ENCODE measurements around the gene LTBP2. TPM values are rescaled to one million over a fixed set of nuclear protein-coding genes. Genes with fewer than 3 reads are reported as not detected.
"Not testable (repeated sequence)": the region's sequence is repeated elsewhere in the genome, so short reads cannot be mapped to it uniquely, and the experiment has no call there.

The LTBP2 gene
- total and polyA plus RNA-seq, 8 donors, result 2.9 to 36.2 (median 7.9) TPM

- intact Hi-C loops (cut with DNase I; ENCODE audit: low total_unique reads), result no loop called here
- TF ChIP-seq POLR2AphosphoS5 (IDR thresholded peaks at IDR 0.05) (no peak), POLR2A (IDR thresholded peaks at IDR 0.05) (no peak), CTCF (IDR thresholded peaks at IDR 0.05) (no peak), EP300 (IDR thresholded peaks at IDR 0.05) (no peak)
- no peak overlapping the region for H3K4me3 ChIP-seq
- DNase-seq, result no peak
- no peaks in the 10 kb centered on the region for H3K9me3 ChIP-seq
- peaks cover 0 to 6% (median 0%) of the 10 kb centered on the region in 4 donors for H3K36me3 ChIP-seq
- 84 to 91% (median 88%) methylated on average over 11 of the region's 11 CpGs for WGBS, 5 donors
- H3K4me1 ChIP-seq, result no peaks in the 10 kb centered on the region
- H3K27me3 ChIP-seq, result peaks cover 0 to 6% (median 0%) of the 10 kb centered on the region in 3 donors
- no peak overlapping the region for H3K27ac ChIP-seq
Observed at GRCh38 chr14:74538411-74539391, 73.3 kb downstream of the LTBP2 start.

- H3K27ac ChIP-seq; H3K9me3 ChIP-seq; H3K4me3 ChIP-seq; H3K36me3 ChIP-seq; H3K4me1 ChIP-seq; H3K27me3 ChIP-seq; DNase-seq; intact Hi-C loops (cut with DNase I; ENCODE audit: low total_unique reads): not testable (repeated sequence)
- 83 to 95% (median 91%) methylated on average over 3 of the region's 3 CpGs for WGBS, 5 donors
Observed at GRCh38 chr14:74536336-74536735, 75.7 kb downstream of the LTBP2 start.

- peaks cover 0 to 6% (median 0%) of the 10 kb centered on the region in 4 donors for H3K36me3 ChIP-seq
- no peak for TF ChIP-seq POLR2A (IDR thresholded peaks at IDR 0.05)
- TF ChIP-seq EP300 (IDR thresholded peaks at IDR 0.05), result no peak
- TF ChIP-seq POLR2AphosphoS5 (IDR thresholded peaks at IDR 0.05), result no peak
- TF ChIP-seq CTCF (IDR thresholded peaks at IDR 0.05), result no peak
- H3K4me3 ChIP-seq, result no peak overlapping the region
- intact Hi-C loops (cut with DNase I; ENCODE audit: low total_unique reads), result no loop called here
- no peaks in the 10 kb centered on the region for H3K9me3 ChIP-seq
- H3K27ac ChIP-seq, result no peak overlapping the region
- 52 to 69% (median 60%) methylated on average over 6 to 10 of the region's 10 CpGs for WGBS, 5 donors
- peaks cover 0 to 3% (median 0%) of the 10 kb centered on the region in 4 donors for H3K4me1 ChIP-seq
- no peak for DNase-seq
- peaks cover 0 to 6% (median 0%) of the 10 kb centered on the region in 3 donors for H3K27me3 ChIP-seq
Observed at GRCh38 chr14:74535756-74536325, 76.2 kb downstream of the LTBP2 start.

GRCh38 chr14:74533576-74533975 lies 78.5 kb downstream of the LTBP2 start:
- peaks cover 0 to 3% (median 0%) of the 10 kb centered on the region in 4 donors for H3K4me1 ChIP-seq
- intact Hi-C loops (cut with DNase I; ENCODE audit: low total_unique reads), result no loop called here
- H3K27me3 ChIP-seq, result peaks cover 0 to 6% (median 0%) of the 10 kb centered on the region in 3 donors
- no peak overlapping the region for H3K4me3 ChIP-seq
- no peak for TF ChIP-seq POLR2A (IDR thresholded peaks at IDR 0.05)
- TF ChIP-seq POLR2AphosphoS5 (IDR thresholded peaks at IDR 0.05), result no peak
- no peak for TF ChIP-seq EP300 (IDR thresholded peaks at IDR 0.05)
- TF ChIP-seq CTCF (IDR thresholded peaks at IDR 0.05), result no peak
- H3K9me3 ChIP-seq, result no peaks in the 10 kb centered on the region
- H3K36me3 ChIP-seq, result peaks cover 0 to under 1% (median 0%) of the 10 kb centered on the region in 4 donors
- H3K27ac ChIP-seq, result no peak overlapping the region
- WGBS, 5 donors, result 59 to 75% (median 62%) methylated on average over 7 of the region's 7 CpGs
- no peak for DNase-seq

Measured in stomach (tissue), 9 donors.